Brain pericyte (primary cell): Measurements from ENCODE around the gene ADGRG7.

Experiments
- DNase-seq: peaks from one replicate; pipeline ENCODE4 v3.0.0-alpha.2; 2012; ENCODE audit warnings: low read depth, low spot score

ADGRG7 gene

DNA sequence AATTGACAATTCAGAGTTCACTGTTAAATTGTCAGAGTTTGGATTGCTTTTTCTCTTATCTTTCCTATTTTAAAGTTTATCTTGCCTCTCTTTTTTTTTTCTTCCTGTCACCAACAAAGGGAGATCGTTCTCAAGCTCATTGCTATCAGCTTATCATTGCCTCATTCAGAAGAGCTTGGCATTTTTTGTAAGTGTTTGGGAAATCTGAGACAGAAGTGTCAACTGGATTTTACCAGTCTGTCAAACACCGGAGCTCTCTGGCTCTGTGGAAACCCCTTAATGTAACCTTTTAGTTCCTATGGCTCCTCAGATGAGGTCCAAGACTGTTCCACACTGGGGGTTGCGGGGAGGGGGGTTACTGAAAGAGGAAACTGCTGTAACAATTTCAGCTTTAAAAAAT is 89.3 kb downstream of the ADGRG7 start:
- no peak for DNase-seq

DNA sequence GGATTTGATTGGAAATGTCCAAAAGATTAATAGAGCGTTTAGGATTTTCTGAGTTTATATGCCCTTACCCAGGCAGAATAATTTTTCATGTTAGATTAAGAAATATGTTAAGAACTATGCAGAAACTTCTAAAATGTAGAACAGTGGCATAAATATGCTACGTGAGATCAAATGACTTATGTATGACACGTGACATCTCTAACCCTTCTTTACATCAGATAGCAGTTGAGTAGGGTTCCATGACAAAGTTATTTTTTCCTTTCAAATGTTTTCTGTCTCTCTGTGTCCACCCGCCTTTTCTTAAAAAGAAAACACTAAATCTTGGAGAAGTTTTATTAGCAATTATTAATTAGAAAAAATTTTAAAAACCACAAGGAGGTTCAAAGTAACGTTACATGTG is 91.3 kb downstream of the ADGRG7 start:
- DNase-seq, result no peak

DNA sequence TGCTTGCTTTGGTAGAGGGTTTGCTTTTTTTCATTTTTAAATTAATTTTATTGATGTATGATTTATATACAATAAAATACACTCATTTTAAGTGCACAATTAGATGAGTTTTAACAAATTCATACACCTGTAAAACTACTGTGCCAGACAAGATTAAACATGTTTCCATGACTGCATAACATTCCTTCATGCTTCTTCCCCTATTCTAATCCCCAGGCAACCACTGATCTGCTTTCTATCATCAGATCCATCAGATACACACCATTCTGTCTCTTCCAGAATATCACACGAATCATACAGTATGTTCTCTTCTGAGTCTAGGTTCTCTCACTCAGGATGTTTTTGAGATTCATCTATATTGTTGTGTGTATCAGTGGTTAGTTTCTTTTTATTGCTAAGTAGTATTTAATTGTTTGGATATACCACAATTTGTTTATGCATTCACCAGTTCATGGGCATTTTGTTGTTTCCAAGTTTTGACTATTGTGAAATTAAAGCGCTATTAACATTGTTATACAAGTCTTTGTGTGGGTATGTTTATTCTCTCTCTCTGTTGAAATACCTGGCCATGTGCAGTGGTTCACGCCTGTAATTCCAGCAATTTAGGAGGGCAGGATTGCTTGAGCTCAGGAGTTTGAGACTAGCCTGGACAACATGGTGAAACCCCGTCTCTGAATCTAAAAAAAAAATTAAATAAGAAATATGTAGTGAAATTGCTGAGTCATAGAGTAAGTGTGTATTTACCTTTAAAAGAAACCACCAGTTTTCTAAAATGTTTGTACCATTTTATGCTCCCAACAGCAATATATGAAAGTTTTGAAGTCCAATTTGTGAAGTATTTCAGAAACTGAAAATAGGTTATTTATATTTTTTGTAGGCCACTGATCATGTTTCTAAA is 92.9 kb downstream of the ADGRG7 start:
- DNase-seq, result no peak

DNA sequence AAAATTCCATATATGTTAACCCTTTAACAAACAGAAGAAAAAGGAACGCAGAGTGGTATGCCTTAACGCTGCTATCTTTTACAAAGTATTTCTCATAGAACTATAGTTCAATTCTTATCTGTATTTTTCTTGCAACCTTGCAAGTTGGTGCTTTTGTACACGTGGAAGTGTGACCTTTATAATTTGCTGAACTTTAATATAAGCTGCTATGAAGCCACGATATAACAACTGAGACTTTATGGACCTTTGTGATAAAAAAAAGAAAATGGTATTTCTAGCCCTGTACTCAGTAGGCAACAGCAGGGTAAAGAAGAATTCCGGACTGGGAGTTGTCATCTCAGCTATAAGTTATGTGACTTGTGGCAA is 93.6 kb downstream of the ADGRG7 start:
- no peak for DNase-seq

DNA sequence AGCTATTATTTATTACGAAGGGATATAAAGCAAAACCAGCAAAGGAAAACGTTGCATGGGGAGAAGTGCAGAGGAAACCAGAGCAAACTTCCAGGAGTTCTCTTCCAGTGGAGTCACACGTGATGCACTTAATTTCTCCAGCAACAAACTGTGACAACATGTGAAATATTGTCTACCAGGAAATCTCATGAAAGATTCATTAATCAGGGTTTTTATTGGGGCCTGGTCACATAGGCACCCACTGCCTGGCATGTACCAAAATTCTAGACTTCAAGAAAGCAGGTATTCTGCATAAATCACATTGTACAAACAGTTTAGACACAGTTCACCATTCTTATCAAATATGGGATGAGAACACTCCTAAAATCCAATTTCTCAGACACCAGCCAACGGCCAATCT is 94.5 kb downstream of the ADGRG7 start:
- DNase-seq, result no peak

DNA sequence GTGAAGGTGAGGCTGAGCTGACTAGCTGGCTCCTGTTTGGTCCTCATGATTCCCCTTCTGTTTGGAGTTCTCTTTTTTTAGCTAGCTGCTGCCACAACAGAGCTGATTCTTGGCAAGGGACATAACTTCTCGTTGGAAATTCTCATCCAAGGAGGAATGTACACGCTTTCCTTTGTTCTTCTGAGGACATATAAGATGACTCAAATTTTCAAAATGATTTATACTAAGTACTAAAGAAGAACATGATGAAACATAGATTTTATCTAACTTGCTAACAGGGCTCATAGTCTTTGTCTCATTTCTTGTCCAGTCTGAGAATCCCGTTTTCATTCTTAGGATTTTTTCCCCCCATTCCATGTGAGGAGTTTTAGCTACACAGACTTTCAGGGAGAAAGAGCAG is 97.0 kb downstream of the ADGRG7 start:
- no peak for DNase-seq

DNA sequence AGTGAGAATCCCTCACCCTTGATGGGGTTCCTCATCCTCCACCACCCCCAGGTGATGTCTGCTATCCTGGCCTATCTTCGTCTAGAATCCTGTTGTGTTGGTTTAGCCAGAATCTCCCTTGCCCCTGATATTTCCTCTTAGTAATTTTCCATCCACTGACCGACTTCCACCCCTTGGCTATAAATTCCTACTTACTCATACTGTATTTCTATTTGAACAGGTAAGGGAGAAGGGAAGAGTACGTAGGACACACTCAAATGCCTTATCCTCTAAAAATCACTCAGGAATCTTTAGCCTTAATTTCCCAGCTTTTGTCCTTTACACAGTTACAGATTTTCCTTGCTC is 99.2 kb downstream of the ADGRG7 start:
- DNase-seq, result no peak

DNA sequence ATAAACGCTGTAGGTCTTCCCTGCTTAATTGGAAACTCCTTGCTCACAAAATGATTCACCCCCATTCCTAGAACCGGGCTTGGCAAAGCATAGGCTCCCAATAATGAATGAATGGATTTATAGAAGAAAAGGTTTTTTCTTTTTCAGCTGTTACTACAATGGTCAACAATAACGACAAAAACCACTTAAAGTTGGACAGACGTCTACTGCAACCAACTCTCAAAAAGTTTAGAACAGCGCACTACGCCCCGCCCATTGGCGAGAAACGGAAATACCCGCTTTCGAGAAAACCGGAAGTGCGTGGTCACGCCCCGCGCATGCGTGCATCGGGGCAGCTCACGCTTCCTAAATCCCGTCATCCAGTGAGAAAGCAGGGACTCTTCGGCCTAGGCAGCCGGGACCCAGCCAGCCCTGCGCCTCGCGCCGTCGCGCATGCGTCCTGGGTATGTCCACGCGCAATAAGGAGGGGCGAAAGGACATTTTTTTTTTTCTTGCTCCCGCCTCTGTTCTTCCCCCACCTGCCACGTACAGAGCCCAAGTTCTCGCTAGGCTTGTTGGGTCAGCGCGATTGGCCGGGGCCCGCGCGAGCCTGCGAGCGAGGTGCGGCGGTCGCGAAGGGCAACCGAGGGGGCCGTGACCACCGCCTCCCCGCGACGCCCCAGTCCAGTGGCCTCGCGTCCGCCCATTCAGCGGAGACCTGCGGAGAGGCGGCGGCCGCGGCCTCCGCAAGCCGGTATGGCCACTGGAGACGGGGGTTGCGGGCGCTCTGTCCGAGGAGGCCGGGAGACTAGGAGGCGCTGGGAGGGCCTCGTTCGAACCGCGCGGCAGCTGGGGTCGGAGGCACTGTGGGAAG is 99.8 kb downstream of the ADGRG7 start, which contains the start of gene TFG:
TFG (plus strand) TSS at position 506 of the 853 bp plus-strand sequence. CDS start 4,192 bp downstream, outside the sequence.
- peak; percentile 99 for DNase-seq

DNA sequence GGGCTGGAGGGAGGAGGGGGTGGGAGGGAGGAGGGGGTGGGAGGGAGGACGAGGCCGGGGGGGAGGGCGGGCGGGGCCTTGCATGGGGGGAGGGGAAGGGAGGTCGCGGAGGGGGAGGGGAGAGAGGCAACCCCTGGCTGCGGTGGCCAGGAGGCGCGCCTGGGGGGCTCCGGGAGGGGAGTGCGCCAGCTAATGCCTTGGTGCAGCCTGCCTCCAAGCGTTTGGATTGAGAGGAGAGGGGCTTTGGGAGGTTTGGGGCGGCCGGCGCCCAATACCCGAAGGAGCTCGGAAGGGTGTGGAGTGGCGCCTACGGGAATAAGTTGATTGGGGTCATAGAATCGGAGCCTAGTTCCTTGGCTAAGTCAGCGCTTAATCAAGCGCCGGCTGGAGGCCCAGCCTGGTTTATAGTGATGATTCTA is 100.5 kb downstream of the ADGRG7 start:
- no peak for DNase-seq

DNA sequence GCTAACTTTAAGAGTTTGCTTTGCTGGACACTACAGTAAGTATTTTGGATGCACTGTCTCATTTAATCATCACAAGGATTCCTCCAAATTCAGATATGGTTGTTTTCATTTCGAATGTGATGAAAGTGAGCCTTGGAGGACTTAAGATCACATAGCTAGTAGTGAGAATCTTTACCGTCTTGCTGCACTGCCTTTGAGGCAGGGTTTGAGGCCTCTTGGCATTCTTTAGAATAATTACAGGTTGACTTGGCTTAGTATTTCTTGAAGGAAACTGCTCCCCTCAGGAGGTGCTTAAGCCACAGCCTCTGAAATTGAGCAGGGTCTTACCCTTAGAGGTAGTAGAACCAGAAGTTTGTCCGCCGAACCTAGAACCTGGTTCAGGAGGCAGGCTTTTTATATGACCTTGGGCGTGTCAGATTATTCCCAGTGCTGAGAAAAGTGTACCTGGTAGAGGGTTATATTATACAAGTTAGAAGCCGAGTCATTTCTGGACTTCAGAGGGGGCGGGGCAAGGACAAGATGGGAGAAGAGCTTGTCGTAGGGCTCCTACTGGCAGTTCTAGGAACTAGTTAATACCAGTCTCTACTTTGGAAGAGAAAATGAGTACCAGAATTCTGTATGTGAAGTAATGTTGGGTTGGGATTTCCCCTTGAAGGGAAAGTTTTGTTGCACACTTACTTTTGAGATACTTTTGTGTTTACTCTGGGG is 101.0 kb downstream of the ADGRG7 start:
- DNase-seq, result no peak

DNA sequence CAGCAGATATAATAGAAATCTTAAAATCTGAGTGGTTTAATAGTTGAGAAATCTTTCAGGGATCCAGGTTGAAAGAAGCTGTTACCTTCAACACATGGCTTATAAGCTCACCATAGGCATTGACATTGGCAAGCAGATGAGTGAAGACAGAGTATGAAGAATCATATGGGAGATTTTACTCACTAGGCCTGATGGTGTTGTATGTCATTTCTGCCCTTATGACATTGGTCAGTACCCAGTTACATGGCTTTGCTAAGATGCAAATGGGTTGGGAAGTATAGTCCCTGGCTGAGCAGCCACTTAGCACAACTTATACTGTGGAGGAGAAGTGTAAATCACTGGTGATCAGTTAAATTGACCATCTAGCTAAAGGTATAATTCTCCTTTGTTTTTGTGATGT is 105.8 kb downstream of the ADGRG7 start:
- DNase-seq, result no peak

DNA sequence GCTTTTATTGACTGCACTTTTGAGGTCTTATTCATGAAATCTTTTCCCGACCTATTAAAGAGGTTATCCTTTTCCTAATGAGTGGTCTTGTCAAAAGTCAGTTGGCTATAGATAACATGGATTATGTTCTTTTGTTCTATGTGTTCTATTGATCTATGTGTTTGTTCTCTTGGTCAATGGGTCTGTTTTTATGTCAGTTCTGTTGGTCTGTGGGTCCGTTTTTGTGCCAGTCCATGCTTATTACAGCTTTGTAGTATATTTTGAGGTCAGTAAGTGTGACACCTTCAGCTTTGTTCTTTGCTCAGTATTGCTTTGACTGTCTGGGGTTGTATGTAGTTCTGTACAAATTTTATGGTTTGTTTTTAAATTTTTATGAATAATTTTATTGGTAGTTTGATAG is 107.7 kb downstream of the ADGRG7 start:
- DNase-seq, result no peak

DNA sequence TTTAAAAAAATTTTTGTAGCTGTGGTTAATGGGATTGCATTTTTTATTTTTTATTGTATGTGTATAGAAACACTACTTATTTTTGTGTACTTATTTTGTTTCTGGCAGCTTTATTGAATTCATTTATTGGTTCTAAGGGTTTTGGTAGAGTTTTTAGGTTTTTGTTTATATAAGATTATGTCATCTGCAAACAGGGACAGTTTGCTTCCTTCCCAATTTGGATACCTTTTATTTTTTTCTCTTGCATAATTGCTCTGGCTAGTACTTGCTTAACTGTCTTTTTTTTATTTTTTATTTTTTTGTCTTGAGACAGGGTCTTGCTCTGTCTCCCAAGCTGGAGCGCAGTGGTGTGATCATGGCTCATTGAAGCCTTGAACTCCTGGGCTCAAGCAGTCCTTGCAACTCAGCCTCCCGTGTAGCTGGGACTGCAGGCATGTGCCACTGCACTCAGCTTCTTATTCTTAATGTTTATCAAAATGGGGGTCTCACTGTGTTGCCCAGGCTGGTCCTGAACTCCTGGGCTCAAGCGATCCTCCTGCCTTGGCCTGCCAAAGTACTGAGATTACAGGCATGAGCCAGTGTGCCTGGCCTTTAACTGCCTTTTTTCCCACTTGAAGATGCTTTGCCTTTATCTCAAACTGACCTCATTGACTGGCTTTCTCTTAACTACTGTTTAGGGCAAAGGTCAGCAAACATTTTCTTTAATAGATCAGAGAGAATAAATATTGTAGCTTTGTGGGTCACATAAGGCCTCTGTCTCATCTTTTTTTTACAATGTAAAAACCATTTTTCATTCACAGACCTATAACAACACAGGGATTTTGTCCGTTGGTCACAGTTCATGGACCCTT is 108.5 kb downstream of the ADGRG7 start:
- DNase-seq, result no peak

DNA sequence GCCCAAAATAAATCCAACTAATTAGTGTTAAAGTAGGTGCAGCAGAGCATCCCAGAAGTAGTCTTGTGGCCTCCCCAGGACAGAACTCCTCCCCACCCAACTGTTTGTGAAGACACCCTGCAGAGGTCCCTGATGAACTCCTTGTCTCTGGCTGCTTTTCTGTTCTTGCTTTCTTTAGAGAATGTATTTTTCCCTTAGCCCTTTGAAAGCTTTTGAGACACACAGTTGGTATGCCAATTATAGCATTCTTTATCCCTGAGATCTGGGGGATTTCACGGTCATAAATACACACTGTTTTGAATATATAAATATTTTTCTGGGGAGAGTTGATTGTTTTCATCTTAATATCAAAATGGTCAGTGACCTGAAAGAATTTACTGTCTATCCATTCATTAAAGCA is 109.7 kb downstream of the ADGRG7 start:
- DNase-seq, result no peak

DNA sequence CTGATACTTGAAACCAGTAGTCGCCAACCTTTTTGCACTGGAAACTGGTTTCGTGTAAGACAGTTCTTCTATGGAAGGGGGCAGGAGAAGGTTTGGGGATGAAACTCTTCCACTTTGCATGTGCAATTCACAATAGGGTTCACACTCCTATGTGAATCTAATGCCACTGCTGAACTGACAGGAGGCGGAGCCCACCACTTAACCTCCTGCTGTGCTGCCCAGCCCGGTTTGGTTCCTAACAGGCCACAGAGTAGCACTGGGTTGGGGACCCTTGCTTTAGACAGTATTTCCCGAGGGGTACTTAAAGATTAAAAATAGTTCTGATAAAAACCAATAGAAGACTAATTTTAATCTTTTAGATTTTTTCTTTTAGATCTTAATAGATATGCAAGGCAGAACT is 111.0 kb downstream of the ADGRG7 start:
- DNase-seq, result no peak

DNA sequence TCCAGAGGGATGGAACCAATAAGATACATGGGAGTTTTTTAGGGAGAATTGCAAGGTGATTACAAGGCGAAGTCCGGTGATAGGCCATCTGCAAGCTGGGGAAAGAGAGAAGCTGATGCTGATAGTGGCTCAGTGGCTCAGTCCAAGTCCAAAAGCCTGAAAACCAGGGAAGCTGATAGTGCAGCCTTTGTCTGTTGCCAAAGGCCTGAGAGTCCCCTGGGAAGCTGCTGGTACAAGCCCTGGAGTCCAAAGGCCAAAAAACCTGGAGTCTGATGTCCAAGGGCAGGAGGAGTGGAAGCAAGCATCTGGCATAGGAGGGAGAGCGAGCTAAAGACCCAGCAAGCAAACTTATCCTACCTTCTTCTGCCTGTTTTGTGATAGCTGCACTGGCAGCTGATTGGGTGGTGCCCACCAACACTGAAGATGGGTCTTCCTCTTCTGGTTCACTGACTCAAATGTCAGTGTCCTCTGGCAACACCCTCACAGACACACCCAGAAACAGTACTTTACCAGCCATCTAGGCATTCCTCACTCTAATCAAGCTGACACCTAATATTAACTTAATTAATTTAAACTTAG is 116.6 kb downstream of the ADGRG7 start:
- DNase-seq, result no peak

DNA sequence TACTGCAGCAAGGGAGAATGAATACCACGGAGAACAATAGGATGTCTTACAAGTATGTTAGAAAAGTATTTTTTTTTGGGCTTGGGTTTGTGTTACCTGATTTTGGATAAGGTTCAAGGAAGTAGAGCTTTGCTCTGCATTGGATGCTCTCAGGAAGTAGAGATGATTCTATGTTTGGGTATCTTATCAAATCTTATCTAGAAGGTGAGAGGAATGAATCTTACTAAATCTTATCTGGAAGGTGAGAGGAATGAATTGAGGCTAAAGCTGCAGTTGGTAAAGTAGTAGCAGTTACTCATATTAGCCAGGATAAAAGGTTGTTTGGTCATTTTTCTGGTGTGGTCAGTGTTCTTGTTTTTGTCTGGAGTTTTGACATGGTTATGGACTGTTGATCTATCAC is 117.3 kb downstream of the ADGRG7 start:
- DNase-seq, result no peak

DNA sequence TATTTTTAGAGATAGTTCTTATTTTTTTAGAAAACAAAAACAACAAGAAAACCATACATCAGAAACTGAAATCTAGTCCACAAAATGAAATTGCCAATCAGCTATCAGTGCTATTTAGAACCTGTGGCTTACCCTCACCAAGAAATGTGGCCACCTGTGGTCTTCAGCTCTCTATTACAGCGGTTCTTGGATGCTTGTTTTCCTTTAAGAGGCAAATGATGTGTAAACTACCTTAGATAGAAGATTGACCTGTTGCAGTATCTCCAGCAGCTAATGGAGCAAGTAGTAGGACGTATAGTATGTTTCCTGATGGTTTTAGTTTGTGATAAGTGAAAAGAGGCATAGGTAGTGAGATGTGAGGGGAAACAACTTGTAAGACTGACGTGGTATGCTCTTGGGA is 121.1 kb downstream of the ADGRG7 start:
- DNase-seq, result no peak

DNA sequence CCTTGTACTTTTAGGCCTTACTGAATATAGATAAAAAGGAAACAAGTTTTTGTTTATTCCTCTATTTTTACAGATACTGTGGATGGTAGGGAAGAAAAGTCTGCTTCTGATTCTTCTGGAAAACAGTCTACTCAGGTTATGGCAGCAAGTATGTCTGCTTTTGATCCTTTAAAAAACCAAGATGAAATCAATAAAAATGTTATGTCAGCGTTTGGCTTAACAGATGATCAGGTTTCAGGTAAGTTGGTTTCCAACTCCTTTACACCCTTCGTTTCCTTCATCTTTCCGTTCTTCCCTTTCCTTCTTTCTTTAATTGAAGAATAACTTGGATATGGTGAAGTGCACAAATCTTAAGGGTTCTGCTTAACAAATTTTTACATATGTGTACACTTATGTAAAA is 123.0 kb downstream of the ADGRG7 start:
- no peak for DNase-seq

DNA sequence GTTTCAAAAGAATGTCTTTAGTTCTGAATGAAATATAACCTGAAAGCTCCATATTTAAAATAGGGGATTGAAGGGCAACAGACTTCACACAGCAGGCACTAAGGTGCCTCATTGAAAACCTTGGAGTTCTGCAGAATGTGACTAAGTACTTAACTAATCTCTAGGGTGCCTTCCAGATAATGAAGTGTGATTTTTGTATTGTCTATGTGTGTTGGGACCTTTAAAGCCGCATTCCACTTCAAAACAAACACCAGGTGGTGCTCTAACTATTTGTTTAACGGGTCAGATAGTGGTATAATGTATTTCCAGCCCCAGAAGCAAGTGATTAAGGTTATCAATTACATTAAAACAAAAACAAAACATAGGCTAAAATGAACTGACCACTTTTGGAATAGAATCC is 127.9 kb downstream of the ADGRG7 start:
- DNase-seq, result no peak

DNA sequence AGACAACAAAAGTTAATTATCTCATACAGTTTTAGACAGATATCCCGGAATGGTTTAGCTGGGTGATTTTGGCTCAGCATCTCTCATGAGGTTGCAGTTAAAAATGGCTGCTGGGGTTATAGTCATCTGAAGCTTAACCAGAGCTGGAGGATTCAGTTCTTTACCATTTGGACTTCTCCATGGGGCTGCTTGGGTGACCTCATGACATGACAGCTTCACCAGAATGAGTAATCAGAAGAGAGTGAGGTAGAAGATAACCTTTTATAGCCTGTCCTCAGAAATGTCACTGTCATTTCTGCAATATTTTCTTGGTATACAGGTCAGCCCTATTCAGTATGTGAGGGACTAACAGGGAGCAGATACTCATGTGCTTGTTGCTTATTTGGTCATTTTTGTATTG is 130.8 kb downstream of the ADGRG7 start:
- no peak for DNase-seq
